Keratinocyte (primary cell): ENCODE data around the gene NELL2. TPM values are rescaled to one million over a fixed set of nuclear protein-coding genes. Genes with fewer than 3 reads are reported as not detected.

Experiments
- DNase-seq: peaks from one replicate; pipeline ENCODE4 v3.0.0-alpha.2; 2011; ENCODE audit warnings: low read depth, missing footprints, low spot score
- FAIRE-seq: peaks from 2 replicates; lab custom pipeline; 2011; peaks lifted over from hg19 to GRCh38; lab: Jason Lieb, UNC
- H2AFZ ChIP-seq: 2 replicates; pipeline ENCODE4 v1.6.0; 2012; ENCODE audit warnings: low read length, control low read depth, inconsistent platforms; ENCODE audit not compliant: control insufficient read depth
- H3K27ac ChIP-seq: 2 replicates; pipeline ENCODE4 v1.5.1; 2011; ENCODE audit warnings: low read length; ENCODE audit not compliant: control insufficient read depth, insufficient read depth
- H3K27me3 ChIP-seq: 3 replicates; pipeline ENCODE4 v1.6.0; 2011; ENCODE audit warnings: low read length; ENCODE audit not compliant: control insufficient read depth, insufficient read depth; ENCODE audit errors: extremely low read depth
- H3K36me3 ChIP-seq, 2 experiments: 2 replicates in 1 of 2; 3 replicates in 1 of 2; pipeline ENCODE4 v1.5.1; 2011; ENCODE audit warnings: low read length in 2 of 2, mild to moderate bottlenecking in 1 of 2; ENCODE audit not compliant: control insufficient read depth in 2 of 2, insufficient read depth in 2 of 2; ENCODE audit errors: extremely low read depth in 1 of 2
- H3K4me1 ChIP-seq: 3 replicates; pipeline ENCODE4 v1.5.1; 2011; ENCODE audit warnings: low read length; ENCODE audit not compliant: control insufficient read depth, insufficient read depth; ENCODE audit errors: extremely low read depth
- H3K4me2 ChIP-seq: 3 replicates; pipeline ENCODE4 v1.6.0; 2011; ENCODE audit warnings: low read depth, low read length; ENCODE audit not compliant: control insufficient read depth, insufficient read depth; ENCODE audit errors: extremely low read depth
- H3K4me3 ChIP-seq, 3 experiments: fragments of 200-600 bp in 1 of 3; sonication (generic) in 1 of 3; 2 replicates in 2 of 3; 3 replicates in 1 of 3; pipeline ENCODE4 v1.5.1; 2011 to 2016; ENCODE audit warnings: low read length in 3 of 3, mild to moderate bottlenecking in 3 of 3, control low read depth in 2 of 3, inconsistent platforms in 1 of 3, low read depth in 1 of 3, mixed read lengths in 1 of 3, mixed run types in 1 of 3, moderate library complexity in 1 of 3; ENCODE audit not compliant: control insufficient read depth in 2 of 3, insufficient read depth in 2 of 3; ENCODE audit errors: extremely low read depth in 1 of 3
- H3K79me2 ChIP-seq: 2 replicates; pipeline ENCODE4 v1.6.0; 2012; ENCODE audit warnings: low read length; ENCODE audit not compliant: control insufficient read depth, insufficient read depth
- H3K9ac ChIP-seq: 3 replicates; pipeline ENCODE4 v1.6.0; 2011; ENCODE audit warnings: low read length; ENCODE audit not compliant: control insufficient read depth, insufficient read depth; ENCODE audit errors: extremely low read depth
- H3K9me1 ChIP-seq: 3 replicates; pipeline ENCODE4 v1.6.0; 2011; ENCODE audit warnings: low read length; ENCODE audit not compliant: control insufficient read depth, insufficient read depth; ENCODE audit errors: extremely low read depth
- H3K9me3 ChIP-seq: 2 replicates; pipeline ENCODE4 v1.5.1; 2012; ENCODE audit warnings: low read depth, low read length; ENCODE audit not compliant: control insufficient read depth
- H4K20me1 ChIP-seq: 3 replicates; pipeline ENCODE4 v1.6.0; 2011; ENCODE audit warnings: low read length; ENCODE audit not compliant: control insufficient read depth, insufficient read depth; ENCODE audit errors: extremely low read depth
- EZH2 ChIP-seq: IDR thresholded peaks from one replicate; pipeline ENCODE4 v1.6.1; 2012; ENCODE audit warnings: inconsistent platforms, mild to moderate bottlenecking, low read length, moderate library complexity
- dilution Hi-C: fragments of 300-500 bp; cut with MboI; formaldehyde crosslinking; loops from one replicate; pipeline ENCODE4 v1.7.0; 2020; ENCODE audit warnings: low sequenced_read_pairs; ENCODE audit not compliant: extremely low pct_ligation_motif_present
- polyA plus RNA-seq, 5 experiments: library from polyadenylated mRNA; depleted of rRNA in 3 of 5; stranded (reverse) in 3 of 5; stranded (forward) in 1 of 5; unstranded in 1 of 5; fragments of >200 nt; gene quantifications; 1 replicate in 1 of 5; 2 replicates in 3 of 5; 3 replicates in 1 of 5; pipeline versions ENCODE4 v1.2.1 to v1.2.3, GENCODE V29; 2011 to 2012; ENCODE audit warnings: missing spikeins in 2 of 5, low read depth in 1 of 5, low replicate concordance in 1 of 5
- TF ChIP-seq, protein P1 (sequence below), 3 experiments: IDR thresholded peaks in 1 of 3; conservative IDR thresholded peaks in 1 of 3; optimal IDR thresholded peaks in 1 of 3; 2 replicates in 2 of 3; 3 replicates in 1 of 3; pipeline versions ENCODE3 to v1.5.1; 2011; ENCODE audit warnings: low read length in 3 of 3, mild to moderate bottlenecking in 3 of 3, moderate library complexity in 2 of 3, control low read depth in 1 of 3, inconsistent platforms in 1 of 3; ENCODE audit not compliant: insufficient read depth in 2 of 3; ENCODE audit errors: extremely low read depth in 1 of 3

Gene NELL2
- polyA plus RNA-seq, 1 donor (not counting 4 experiments of a cell fraction or from before 2014, with no cell fraction given), result 0.58 TPM

DNA sequence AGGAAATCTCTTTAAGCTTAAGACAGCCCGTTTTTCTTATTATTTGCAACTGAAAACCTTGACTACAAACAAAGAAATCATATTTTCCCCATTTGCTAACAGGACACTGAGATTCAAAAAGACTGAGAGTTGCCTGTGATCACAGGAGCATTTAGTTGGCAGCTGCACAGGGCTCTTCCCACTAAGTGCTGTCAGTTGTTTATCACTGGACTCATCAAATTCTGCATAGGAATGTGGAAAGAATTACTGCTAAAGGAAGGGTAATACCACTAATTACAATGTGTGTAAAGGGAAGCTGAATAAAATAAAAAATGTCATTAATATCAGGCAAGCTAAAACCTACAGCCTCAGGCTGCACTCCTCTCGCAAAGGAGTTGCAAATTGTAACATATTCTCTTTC, 226.4 kb downstream of the NELL2 start:
- no peaks in the 10 kb centered on the region for H3K9me1 ChIP-seq
- H4K20me1 ChIP-seq, result no peaks in the 10 kb centered on the region
- TF ChIP-seq, protein P1, sequence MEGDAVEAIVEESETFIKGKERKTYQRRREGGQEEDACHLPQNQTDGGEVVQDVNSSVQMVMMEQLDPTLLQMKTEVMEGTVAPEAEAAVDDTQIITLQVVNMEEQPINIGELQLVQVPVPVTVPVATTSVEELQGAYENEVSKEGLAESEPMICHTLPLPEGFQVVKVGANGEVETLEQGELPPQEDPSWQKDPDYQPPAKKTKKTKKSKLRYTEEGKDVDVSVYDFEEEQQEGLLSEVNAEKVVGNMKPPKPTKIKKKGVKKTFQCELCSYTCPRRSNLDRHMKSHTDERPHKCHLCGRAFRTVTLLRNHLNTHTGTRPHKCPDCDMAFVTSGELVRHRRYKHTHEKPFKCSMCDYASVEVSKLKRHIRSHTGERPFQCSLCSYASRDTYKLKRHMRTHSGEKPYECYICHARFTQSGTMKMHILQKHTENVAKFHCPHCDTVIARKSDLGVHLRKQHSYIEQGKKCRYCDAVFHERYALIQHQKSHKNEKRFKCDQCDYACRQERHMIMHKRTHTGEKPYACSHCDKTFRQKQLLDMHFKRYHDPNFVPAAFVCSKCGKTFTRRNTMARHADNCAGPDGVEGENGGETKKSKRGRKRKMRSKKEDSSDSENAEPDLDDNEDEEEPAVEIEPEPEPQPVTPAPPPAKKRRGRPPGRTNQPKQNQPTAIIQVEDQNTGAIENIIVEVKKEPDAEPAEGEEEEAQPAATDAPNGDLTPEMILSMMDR (optimal IDR thresholded peaks at IDR 0.05 in 1 of 3, IDR thresholded peaks at IDR 0.05 in 1 of 3, conservative IDR thresholded peaks at IDR 0.05 in 1 of 3; ENCODE audit: extremely low read depth in 1 of 3, insufficient read depth in 2 of 3, low read length in 3 of 3), result no peak
- TF ChIP-seq EZH2, result no peak
- H3K36me3 ChIP-seq, result no peaks in the 10 kb centered on the region
- no peak overlapping the region for H3K27ac ChIP-seq
- H3K79me2 ChIP-seq, result no peaks in the 10 kb centered on the region
- H3K27me3 ChIP-seq, result no peaks in the 10 kb centered on the region
- no peak overlapping the region for H3K9ac ChIP-seq
- no peaks in the 10 kb centered on the region for H3K9me3 ChIP-seq
- no peak overlapping the region for H2AFZ ChIP-seq
- no peaks in the 10 kb centered on the region for H3K4me1 ChIP-seq
- H3K4me3 ChIP-seq, result no peak overlapping the region
- H3K4me2 ChIP-seq, result no peak overlapping the region
- DNase-seq (no peak), FAIRE-seq (no peak)
- dilution Hi-C loops, result no loop called here

DNA sequence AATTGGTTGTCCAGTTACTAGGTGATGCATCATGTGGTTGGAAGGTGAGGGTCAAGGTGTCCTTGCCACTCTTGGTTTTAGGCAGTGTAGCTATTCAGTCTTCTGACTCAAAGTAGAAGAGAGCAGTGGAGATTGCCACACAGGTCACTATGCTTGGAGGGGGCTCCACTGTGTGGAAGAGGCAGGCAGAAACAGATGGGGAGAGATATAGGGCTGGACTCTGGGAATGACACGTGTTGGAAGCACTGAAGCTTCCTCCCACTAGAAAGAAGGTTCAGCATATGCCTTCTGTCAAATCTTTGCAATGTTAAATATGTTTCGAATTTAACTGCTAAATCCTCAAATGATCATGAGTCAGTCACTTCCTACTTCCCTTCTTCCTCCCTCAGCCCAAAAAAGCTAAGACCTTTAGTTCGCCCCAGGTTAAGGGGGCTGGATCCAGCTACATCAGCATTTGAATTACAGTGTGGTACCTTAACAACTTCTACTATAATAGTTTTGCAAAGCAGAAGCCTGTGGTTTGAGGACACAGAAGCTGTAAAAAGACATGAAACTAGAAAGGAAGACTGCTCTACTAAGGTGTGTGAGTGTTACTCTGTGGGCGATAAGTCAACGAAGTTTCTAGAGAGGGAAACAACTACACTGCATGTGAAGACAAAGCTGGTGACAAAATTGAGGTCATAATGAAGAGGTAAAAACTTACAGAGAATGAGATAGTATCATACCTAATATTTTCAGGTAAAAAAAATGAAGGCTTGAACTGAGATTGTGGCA, 228.0 kb downstream of the NELL2 start:
- H3K27ac ChIP-seq, result no peak overlapping the region
- no peak overlapping the region for H3K4me3 ChIP-seq
- FAIRE-seq, result no peak
- H3K9me3 ChIP-seq, result no peaks in the 10 kb centered on the region
- TF ChIP-seq, protein P1 (optimal IDR thresholded peaks at IDR 0.05 in 1 of 3, IDR thresholded peaks at IDR 0.05 in 1 of 3, conservative IDR thresholded peaks at IDR 0.05 in 1 of 3; ENCODE audit: extremely low read depth in 1 of 3, insufficient read depth in 2 of 3, low read length in 3 of 3), result no peak
- no peak for TF ChIP-seq EZH2
- dilution Hi-C loops, result no loop called here
- DNase-seq, result no peak
- no peak overlapping the region for H3K4me2 ChIP-seq
- H3K9ac ChIP-seq, result no peak overlapping the region
- H3K27me3 ChIP-seq, result no peaks in the 10 kb centered on the region
- H3K79me2 ChIP-seq, result no peaks in the 10 kb centered on the region
- H2AFZ ChIP-seq, result no peak overlapping the region
- no peaks in the 10 kb centered on the region for H3K36me3 ChIP-seq
- no peaks in the 10 kb centered on the region for H4K20me1 ChIP-seq
- no peaks in the 10 kb centered on the region for H3K9me1 ChIP-seq
- H3K4me1 ChIP-seq, result no peaks in the 10 kb centered on the region
